Measurements from ENCODE around the gene LAMP2. TPM values are rescaled to one million over a fixed set of nuclear protein-coding genes. Genes with fewer than 3 reads are reported as not detected.

Gene LAMP2
- total and polyA plus RNA-seq, 8 donors: 77.7 to 160 (median 94.2) TPM

DNA sequence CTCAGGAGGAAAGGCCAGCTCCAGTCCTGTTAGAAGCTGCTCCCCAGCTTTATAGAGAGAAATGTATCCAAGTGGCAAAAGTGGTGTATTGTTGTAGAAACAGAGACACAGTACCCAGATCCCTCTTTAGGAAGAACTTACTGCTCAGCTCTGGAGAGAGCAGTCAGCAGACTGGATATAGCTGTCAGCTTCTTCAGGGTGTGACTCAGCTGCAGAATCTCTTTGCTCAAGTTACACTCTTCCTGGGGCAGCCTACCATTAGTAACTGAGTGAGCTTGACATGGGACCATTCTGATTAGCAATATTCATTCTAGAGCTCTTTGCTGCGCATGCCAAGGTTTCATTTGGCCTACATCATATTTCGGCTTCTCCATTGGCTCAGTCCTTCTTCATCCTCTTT lies 66.7 kb downstream of the LAMP2 start:
- Histone ChIP-seq H3K27ac (no peak overlapping the region), H3K4me1 (no peaks in the 10 kb centered on the region), H3K27me3 (no peaks in the 10 kb centered on the region), H3K4me3 (no peak overlapping the region), H3K9me3 (no peaks in the 10 kb centered on the region), H3K36me3 (no peaks in the 10 kb centered on the region)
- DNase-seq: no peak
- no peak for ATAC-seq
- TF ChIP-seq, protein P1, sequence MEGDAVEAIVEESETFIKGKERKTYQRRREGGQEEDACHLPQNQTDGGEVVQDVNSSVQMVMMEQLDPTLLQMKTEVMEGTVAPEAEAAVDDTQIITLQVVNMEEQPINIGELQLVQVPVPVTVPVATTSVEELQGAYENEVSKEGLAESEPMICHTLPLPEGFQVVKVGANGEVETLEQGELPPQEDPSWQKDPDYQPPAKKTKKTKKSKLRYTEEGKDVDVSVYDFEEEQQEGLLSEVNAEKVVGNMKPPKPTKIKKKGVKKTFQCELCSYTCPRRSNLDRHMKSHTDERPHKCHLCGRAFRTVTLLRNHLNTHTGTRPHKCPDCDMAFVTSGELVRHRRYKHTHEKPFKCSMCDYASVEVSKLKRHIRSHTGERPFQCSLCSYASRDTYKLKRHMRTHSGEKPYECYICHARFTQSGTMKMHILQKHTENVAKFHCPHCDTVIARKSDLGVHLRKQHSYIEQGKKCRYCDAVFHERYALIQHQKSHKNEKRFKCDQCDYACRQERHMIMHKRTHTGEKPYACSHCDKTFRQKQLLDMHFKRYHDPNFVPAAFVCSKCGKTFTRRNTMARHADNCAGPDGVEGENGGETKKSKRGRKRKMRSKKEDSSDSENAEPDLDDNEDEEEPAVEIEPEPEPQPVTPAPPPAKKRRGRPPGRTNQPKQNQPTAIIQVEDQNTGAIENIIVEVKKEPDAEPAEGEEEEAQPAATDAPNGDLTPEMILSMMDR (IDR thresholded peaks at IDR 0.05): no peak
- intact Hi-C loops (cut with DNase I): no loop called here

- H3K27me3 ChIP-seq: no peaks in the 10 kb centered on the region
- no peak overlapping the region for H3K27ac ChIP-seq
- H3K4me1 ChIP-seq: no peaks in the 10 kb centered on the region
- no peaks in the 10 kb centered on the region for H3K36me3 ChIP-seq
- DNase-seq (no peak), ATAC-seq (no peak)
- H3K9me3 ChIP-seq: no peaks in the 10 kb centered on the region
- TF ChIP-seq, protein P1 (IDR thresholded peaks at IDR 0.05): no peak
- no peak overlapping the region for H3K4me3 ChIP-seq
- intact Hi-C loops (cut with DNase I): no loop called here
Measured at GRCh38 chrX:120401301-120401700, 67.8 kb downstream of the LAMP2 start.

DNA sequence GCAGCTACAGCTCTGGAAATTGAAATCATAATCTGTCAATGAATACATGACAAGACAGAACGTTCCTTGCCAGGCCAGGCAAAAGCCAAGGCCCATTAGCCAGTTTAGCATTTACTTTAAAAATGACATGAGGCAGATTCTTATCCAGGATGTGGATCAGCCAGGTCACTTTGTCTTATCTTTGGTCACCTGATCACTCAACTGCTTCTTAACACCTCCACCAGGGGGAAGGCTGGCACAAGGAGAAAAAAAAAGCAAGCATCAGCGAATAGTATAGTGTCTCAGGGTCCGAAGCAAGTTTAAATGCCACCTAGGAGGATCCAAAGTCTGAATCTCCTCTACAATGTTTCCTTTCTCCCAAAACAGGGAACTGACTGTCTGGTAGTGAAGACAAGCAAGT lies 88.4 kb downstream of the LAMP2 start:
- no peaks in the 10 kb centered on the region for H3K9me3 ChIP-seq
- TF ChIP-seq, protein P1 (IDR thresholded peaks at IDR 0.05): no peak
- no peaks in the 10 kb centered on the region for H3K36me3 ChIP-seq
- H3K4me1 ChIP-seq: no peaks in the 10 kb centered on the region
- no peak overlapping the region for H3K27ac ChIP-seq
- H3K4me3 ChIP-seq: no peak overlapping the region
- intact Hi-C loops (cut with DNase I): no loop called here
- H3K27me3 ChIP-seq: no peaks in the 10 kb centered on the region
- DNase-seq: no peak
- ATAC-seq: peak; percentile 41

DNA sequence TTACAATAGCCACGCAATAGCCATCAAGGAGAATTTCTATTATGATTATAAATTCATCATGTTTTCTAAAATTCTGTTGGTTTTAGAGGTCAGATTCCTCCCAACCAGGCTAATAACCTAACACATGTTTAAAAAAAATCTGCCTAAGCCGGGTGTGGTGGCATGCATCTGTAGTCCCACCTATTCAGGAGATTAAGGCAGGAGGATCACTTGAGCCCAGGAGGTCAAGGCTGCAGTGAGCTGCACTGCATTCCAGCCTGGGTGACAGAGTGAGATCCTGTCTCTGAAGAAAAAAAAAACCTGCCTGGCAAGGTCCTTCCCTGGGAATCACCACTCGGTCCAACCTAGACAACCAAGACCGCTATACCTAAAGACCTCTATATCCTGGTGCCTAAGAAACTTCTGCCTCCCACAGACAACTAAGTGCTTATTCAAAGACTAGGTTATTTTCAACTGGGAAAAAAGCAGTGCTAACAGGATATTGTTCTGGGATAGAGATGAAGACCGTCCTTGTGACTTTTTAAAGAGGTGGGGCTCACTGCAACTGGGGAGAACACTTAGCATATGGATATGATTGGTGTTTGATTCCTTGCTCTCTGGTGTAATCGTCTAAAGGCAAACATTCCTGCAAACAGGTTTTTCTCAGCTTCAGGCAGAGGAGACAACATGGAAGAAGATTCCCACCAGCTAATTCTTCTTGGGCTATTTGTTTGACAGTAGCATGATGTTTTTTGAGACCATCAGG lies 89.0 kb downstream of the LAMP2 start:
- Histone ChIP-seq H3K27me3 (no peaks in the 10 kb centered on the region), H3K27ac (no peak overlapping the region), H3K9me3 (no peaks in the 10 kb centered on the region), H3K4me3 (no peak overlapping the region), H3K36me3 (no peaks in the 10 kb centered on the region), H3K4me1 (no peaks in the 10 kb centered on the region)
- intact Hi-C loops (cut with DNase I): no loop called here
- DNase-seq (no peak), ATAC-seq (no peak)
- TF ChIP-seq, protein P1 (IDR thresholded peaks at IDR 0.05): no peak

DNA sequence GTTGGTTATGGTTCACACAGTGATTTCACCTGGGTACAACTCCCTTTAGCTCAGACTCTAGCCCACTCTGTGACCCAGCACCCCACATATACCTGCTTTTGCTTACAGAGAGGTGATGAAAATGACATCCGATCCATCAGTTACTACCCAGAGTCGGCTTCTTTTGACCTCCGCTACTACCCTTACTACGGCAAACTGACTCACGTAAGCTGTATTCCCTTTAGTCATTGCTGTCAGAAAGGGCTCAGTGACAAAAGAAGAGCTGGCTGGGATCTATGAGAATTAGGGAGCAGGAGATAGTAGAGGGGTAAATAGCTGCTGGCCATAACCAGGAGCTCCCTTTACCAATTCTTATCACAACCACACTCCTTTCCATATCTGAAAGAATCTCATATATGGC lies 90.5 kb downstream of the LAMP2 start:
- intact Hi-C loops (cut with DNase I): no loop called here
- TF ChIP-seq, protein P1 (IDR thresholded peaks at IDR 0.05): no peak
- Histone ChIP-seq H3K36me3 (no peaks in the 10 kb centered on the region), H3K27me3 (no peaks in the 10 kb centered on the region), H3K4me1 (no peaks in the 10 kb centered on the region), H3K4me3 (no peak overlapping the region), H3K27ac (no peak overlapping the region), H3K9me3 (no peaks in the 10 kb centered on the region)
- ATAC-seq (no peak), DNase-seq (no peak)

Other genes with a start within 250 kb of the LAMP2 start
- 10 to 100 TPM; 15.2 to 15.8 TPM for gene ZBTB33, start 218.5 kb downstream of the LAMP2 start, total RNA-seq
- gene ZBTB33, start 218.5 kb downstream of the LAMP2 start, polyA plus RNA-seq (ENCODE audit: insufficient read length in 6 of 6): 10 to 100 TPM; 19.0 to 23.5 (median 21.9) TPM
- gene TMEM255A, start 157.8 kb downstream of the LAMP2 start, total RNA-seq: 1 to 10 TPM; 1.0 to 1.8 TPM
- 1 to 10 TPM in 4 of 6 donors, under 1 TPM in 2; 0.58 to 1.9 (median 1.4) TPM for gene TMEM255A, start 157.8 kb downstream of the LAMP2 start, polyA plus RNA-seq (ENCODE audit: insufficient read length in 6 of 6)
- not detected for gene ATP1B4, start 107.2 kb downstream of the LAMP2 start, total RNA-seq
- under 1 TPM in 3 of 6 donors, not detected in 3; 0.04 to 0.08 (median 0.04) TPM for gene ATP1B4, start 107.2 kb downstream of the LAMP2 start, polyA plus RNA-seq (ENCODE audit: insufficient read length in 6 of 6)
- 10 to 100 TPM; 34.4 to 41.1 TPM for gene CUL4B, start 91.7 kb upstream of the LAMP2 start, total RNA-seq
- gene CUL4B, start 91.7 kb upstream of the LAMP2 start, polyA plus RNA-seq (ENCODE audit: insufficient read length in 6 of 6): 10 to 100 TPM; 66.1 to 83.0 (median 68.6) TPM
- gene MCTS1, start 134.8 kb upstream of the LAMP2 start, total RNA-seq: 10 to 100 TPM; 37.3 to 37.5 TPM
- gene MCTS1, start 134.8 kb upstream of the LAMP2 start, polyA plus RNA-seq (ENCODE audit: insufficient read length in 6 of 6): 10 to 100 TPM; 53.0 to 59.8 (median 54.7) TPM
- gene C1GALT1C1, start 160.8 kb upstream of the LAMP2 start, total RNA-seq: 10 to 100 TPM; 26.2 to 28.3 TPM
- 10 to 100 TPM; 19.9 to 25.3 (median 23.3) TPM for gene C1GALT1C1, start 160.8 kb upstream of the LAMP2 start, polyA plus RNA-seq (ENCODE audit: insufficient read length in 6 of 6)